COR-L47 (cell line): ENCODE data around the gene DCUN1D4.
"Not testable (repeated sequence)": the region's sequence is repeated elsewhere in the genome, so short reads cannot be mapped to it uniquely, and the experiment has no call there.

Experiments
- DNase-seq: peaks from one replicate; lab custom pipeline; 2025; lab: John Stamatoyannopoulos, UW

Gene DCUN1D4

GRCh38 chr4:51855270-51855669 lies 12.3 kb downstream of the DCUN1D4 start:
- no peak for DNase-seq

GRCh38 chr4:51855751-51856150 lies 12.8 kb downstream of the DCUN1D4 start:
- DNase-seq, result no peak

GRCh38 chr4:51858605-51859202 lies 15.8 kb downstream of the DCUN1D4 start:
- DNase-seq, result peak; percentile 17

GRCh38 chr4:51859476-51860031 lies 16.6 kb downstream of the DCUN1D4 start:
- no peak for DNase-seq

- no peak for DNase-seq
Observed at GRCh38 chr4:51862199-51862598, 19.2 kb downstream of the DCUN1D4 start.

GRCh38 chr4:51862781-51863180 lies 19.8 kb downstream of the DCUN1D4 start:
- no peak for DNase-seq

- DNase-seq, result no peak
Observed at GRCh38 chr4:51865717-51866116, 22.8 kb downstream of the DCUN1D4 start.

GRCh38 chr4:51866835-51867234 lies 23.9 kb downstream of the DCUN1D4 start:
- DNase-seq, result no peak

GRCh38 chr4:51867689-51868448 lies 24.9 kb downstream of the DCUN1D4 start:
- DNase-seq, result no peak

- no peak for DNase-seq
Observed at GRCh38 chr4:51868449-51868847, 25.5 kb downstream of the DCUN1D4 start.

- DNase-seq, result no peak
Observed at GRCh38 chr4:51870441-51871188, 27.7 kb downstream of the DCUN1D4 start.

GRCh38 chr4:51872283-51872997 lies 29.5 kb downstream of the DCUN1D4 start:
- no peak for DNase-seq

GRCh38 chr4:51874551-51874950 lies 31.6 kb downstream of the DCUN1D4 start:
- DNase-seq, result no peak

GRCh38 chr4:51878431-51878830 lies 35.5 kb downstream of the DCUN1D4 start:
- DNase-seq, result no peak

GRCh38 chr4:51880016-51880915 lies 37.3 kb downstream of the DCUN1D4 start:
- no peak for DNase-seq

GRCh38 chr4:51884055-51884454 lies 41.1 kb downstream of the DCUN1D4 start:
- DNase-seq, result no peak

- no peak for DNase-seq
Observed at GRCh38 chr4:51884606-51885005, 41.7 kb downstream of the DCUN1D4 start.

GRCh38 chr4:51885363-51885762 lies 42.4 kb downstream of the DCUN1D4 start:
- DNase-seq, result no peak

- no peak for DNase-seq
Observed at GRCh38 chr4:51890760-51891159, 47.8 kb downstream of the DCUN1D4 start.

GRCh38 chr4:51893402-51893801 lies 50.4 kb downstream of the DCUN1D4 start:
- DNase-seq, result not testable (repeated sequence)

GRCh38 chr4:51894059-51894645 lies 51.2 kb downstream of the DCUN1D4 start:
- DNase-seq, result no peak
